ENCODE results near the gene NIN. TPM values are rescaled to one million over a fixed set of nuclear protein-coding genes. Genes with fewer than 3 reads are reported as not detected.
A peak's percentile ranks its signal among the peaks of the same experiment; 100 is the strongest.

NIN gene
- total RNA-seq, 2 donors from 2014 or later: 31.0 to 37.4 TPM

GRCh38 chr14:50717811-50718210 is 113.2 kb downstream of the NIN start:
- Histone ChIP-seq H3K36me3 (no peaks in the 10 kb centered on the region), H3K9me3 (no peaks in the 10 kb centered on the region), H3K4me1 (ENCODE audit: control insufficient read depth in 1 of 2, low read depth in 2 of 2) (no peaks in the 10 kb centered on the region), H3K27ac (no peak overlapping the region), H3K27me3 (replicated peaks; ENCODE audit: insufficient read depth) (no peaks in the 10 kb centered on the region), H3K4me3 (no peak overlapping the region)
- DNase-seq (ENCODE audit: low spot score) (no peak), ATAC-seq (ENCODE audit: insufficient number of reproducible peaks, low FRiP score, low read depth) (no peak)
- TF ChIP-seq CTCF (IDR thresholded peaks at IDR 0.05): no peak

- H3K27me3 ChIP-seq (replicated peaks; ENCODE audit: insufficient read depth): no peaks in the 10 kb centered on the region
- H3K4me1 ChIP-seq (ENCODE audit: control insufficient read depth in 1 of 2, low read depth in 2 of 2): no peaks in the 10 kb centered on the region
- ATAC-seq (ENCODE audit: insufficient number of reproducible peaks, low FRiP score, low read depth) (no peak), DNase-seq (ENCODE audit: low spot score) (no peak)
- H3K4me3 ChIP-seq: no peak overlapping the region
- TF ChIP-seq CTCF (IDR thresholded peaks at IDR 0.05): peak; percentile 47
- H3K36me3 ChIP-seq: no peaks in the 10 kb centered on the region
- H3K27ac ChIP-seq: no peak overlapping the region
- no peaks in the 10 kb centered on the region for H3K9me3 ChIP-seq
Observed at GRCh38 chr14:50714450-50715073, 116.4 kb downstream of the NIN start.

DNA sequence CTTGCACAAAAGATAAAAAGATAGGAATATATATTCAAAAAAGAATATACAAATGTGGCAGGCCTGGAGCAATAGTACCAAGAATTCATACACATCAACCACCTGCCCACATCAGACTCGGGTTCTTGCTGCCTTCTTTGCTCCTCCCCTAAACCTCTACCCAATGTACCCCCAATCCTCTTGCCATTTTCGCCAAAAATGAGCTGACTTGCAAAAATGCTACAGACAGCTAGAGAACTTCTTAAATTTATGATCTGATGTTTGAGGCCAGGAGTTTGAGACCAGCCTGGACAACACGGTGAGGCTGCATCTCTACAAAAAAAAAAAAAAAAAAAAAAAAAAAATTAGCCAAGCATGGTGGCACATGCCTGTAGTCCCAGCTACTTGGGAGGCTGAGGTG is 119.9 kb downstream of the NIN start:
- ATAC-seq (ENCODE audit: insufficient number of reproducible peaks, low FRiP score, low read depth) (no peak), DNase-seq (ENCODE audit: low spot score) (no peak)
- Histone ChIP-seq H3K4me3 (no peak overlapping the region), H3K4me1 (ENCODE audit: control insufficient read depth in 1 of 2, low read depth in 2 of 2) (no peaks in the 10 kb centered on the region), H3K27ac (no peak overlapping the region), H3K27me3 (replicated peaks; ENCODE audit: insufficient read depth) (no peaks in the 10 kb centered on the region), H3K36me3 (no peaks in the 10 kb centered on the region), H3K9me3 (no peaks in the 10 kb centered on the region)
- no peak for TF ChIP-seq CTCF (IDR thresholded peaks at IDR 0.05)

DNA sequence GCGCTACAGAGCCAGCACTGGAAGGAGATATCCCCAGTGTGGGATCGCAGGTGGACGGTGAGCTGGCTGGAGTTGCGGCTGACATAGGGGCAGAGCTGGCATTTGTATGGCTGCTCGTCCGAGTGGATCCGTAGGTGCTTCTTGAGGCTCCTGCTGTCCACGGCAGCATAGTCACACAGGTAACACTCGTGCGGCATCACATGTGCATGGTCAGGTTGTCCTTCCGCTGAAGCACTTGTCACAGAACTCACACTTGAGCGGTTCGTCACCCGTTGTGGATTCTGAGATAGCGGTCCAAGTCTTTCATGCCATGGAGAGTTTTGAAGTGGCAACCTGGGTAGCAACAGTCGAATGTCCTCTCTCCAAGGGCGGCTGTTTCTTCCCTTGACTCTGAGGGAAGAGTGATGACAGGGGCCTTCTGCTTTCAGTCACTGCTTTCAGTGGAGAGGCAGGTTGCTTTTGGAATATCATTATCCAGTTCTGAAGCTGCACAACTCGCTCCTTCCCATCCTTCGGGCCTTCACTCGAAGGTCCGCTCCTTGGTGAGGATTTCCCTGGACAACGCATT is 125.9 kb downstream of the NIN start:
- no peak for TF ChIP-seq CTCF (IDR thresholded peaks at IDR 0.05)

GRCh38 chr14:50704454-50705010 is 126.4 kb downstream of the NIN start:
- DNase-seq (ENCODE audit: low spot score): no peak
- H3K27me3 ChIP-seq (replicated peaks; ENCODE audit: insufficient read depth): no peaks in the 10 kb centered on the region
- TF ChIP-seq CTCF (IDR thresholded peaks at IDR 0.05): no peak
- no peak for ATAC-seq (ENCODE audit: insufficient number of reproducible peaks, low FRiP score, low read depth)
- no peaks in the 10 kb centered on the region for H3K4me1 ChIP-seq (ENCODE audit: control insufficient read depth in 1 of 2, low read depth in 2 of 2)
- no peak overlapping the region for H3K27ac ChIP-seq
- H3K9me3 ChIP-seq: no peaks in the 10 kb centered on the region
- H3K36me3 ChIP-seq: no peaks in the 10 kb centered on the region
- no peak overlapping the region for H3K4me3 ChIP-seq

More for the DNA sequence above, 125.9 kb downstream of the NIN start:
- H3K4me1 ChIP-seq (ENCODE audit: control insufficient read depth in 1 of 2, low read depth in 2 of 2): no peaks in the 10 kb centered on the region
- H3K27me3 ChIP-seq (replicated peaks; ENCODE audit: insufficient read depth): no peaks in the 10 kb centered on the region
- ATAC-seq (ENCODE audit: insufficient number of reproducible peaks, low FRiP score, low read depth) (no peak), DNase-seq (ENCODE audit: low spot score) (no peak)
- H3K36me3 ChIP-seq: no peaks in the 10 kb centered on the region
- H3K9me3 ChIP-seq: no peaks in the 10 kb centered on the region
- no peak overlapping the region for H3K27ac ChIP-seq
- H3K4me3 ChIP-seq: no peak overlapping the region
